GM12875 (cell line): ENCODE results near the gene FBXO46.
"Not testable (repeated sequence)": the region's sequence is repeated elsewhere in the genome, so short reads cannot be mapped to it uniquely, and the experiment has no call there.

ENCODE experiments used
- H3K4me3 ChIP-seq: one replicate; pipeline ENCODE4 v1.5.1; 2011; ENCODE audit warnings: low read depth, low read length, control low read depth
- CTCF ChIP-seq: IDR thresholded peaks from 2 replicates; pipeline ENCODE4 v1.5.1; 2011; ENCODE audit warnings: low read depth, mild to moderate bottlenecking, control low read depth, inconsistent platforms, low read length, moderate library complexity, borderline replicate concordance; ENCODE audit not compliant: insufficient read depth

The FBXO46 gene

GRCh38 chr19:45745606-45746005 lies 14.9 kb upstream of the FBXO46 start:
- no peak for TF ChIP-seq CTCF
- no peak overlapping the region for H3K4me3 ChIP-seq

GRCh38 chr19:45742969-45743368 lies 12.3 kb upstream of the FBXO46 start:
- TF ChIP-seq CTCF: no peak
- H3K4me3 ChIP-seq: no peak overlapping the region

GRCh38 chr19:45739498-45740439 lies 9.1 kb upstream of the FBXO46 start:
- H3K4me3 ChIP-seq: no peak overlapping the region
- no peak for TF ChIP-seq CTCF

- no peak within 1 kb of the TSS for H3K4me3 ChIP-seq
- no peak for TF ChIP-seq CTCF
Measured at GRCh38 chr19:45733160-45733810, 2.6 kb upstream of the FBXO46 start, which contains the start of gene MEIOSIN. TSS of gene MEIOSIN (plus strand) at chr19:45733439. CDS start at chr19:45735377, 1,938 bp downstream.

GRCh38 chr19:45729800-45730290 lies 851 bp downstream of the FBXO46 start:
- no peak for TF ChIP-seq CTCF
- H3K4me3 ChIP-seq: peak overlapping the region; percentile 83

GRCh38 chr19:45728683-45729082 lies 2.0 kb downstream of the FBXO46 start:
- not testable (repeated sequence) for H3K4me3 ChIP-seq

GRCh38 chr19:45720065-45720464 lies 10.6 kb downstream of the FBXO46 start:
- not testable (repeated sequence) for H3K4me3 ChIP-seq
